Stimulated activated CD4-positive, alpha-beta T cell treated with anti-CD3 and anti-CD28 coated beads, Interleukin-4, amount 100 ng/mL, for 4 hours (primary cell): ENCODE measurements around the gene PPP2R2D.

Experiments
- DNase-seq, 2 experiments: peaks; one replicate each; pipeline ENCODE4 v3.0.0-alpha.2; 2020

The PPP2R2D gene

GRCh38 chr10:131890276-131891195 lies 10.3 kb upstream of the PPP2R2D start:
- DNase-seq, result no peak

- no peak for DNase-seq
Measured at GRCh38 chr10:131891196-131891928, 9.4 kb upstream of the PPP2R2D start.

- DNase-seq, result no peak
Measured at GRCh38 chr10:131891929-131892805, 8.6 kb upstream of the PPP2R2D start.

GRCh38 chr10:131892806-131893675 lies 7.8 kb upstream of the PPP2R2D start:
- DNase-seq, result no peak

- DNase-seq, result no peak
Measured at GRCh38 chr10:131895116-131895515, 5.7 kb upstream of the PPP2R2D start.

- peak in 1 of 2 experiments; percentile 37 for DNase-seq
Measured at GRCh38 chr10:131896403-131896802, 4.4 kb upstream of the PPP2R2D start.

GRCh38 chr10:131897297-131897899 lies 3.4 kb upstream of the PPP2R2D start:
- no peak for DNase-seq

- no peak for DNase-seq
Measured at GRCh38 chr10:131898061-131898460, 2.7 kb upstream of the PPP2R2D start.

GRCh38 chr10:131898713-131899112 lies 2.1 kb upstream of the PPP2R2D start:
- DNase-seq, result no peak

- DNase-seq, result no peak
Measured at GRCh38 chr10:131899116-131899690, 1.6 kb upstream of the PPP2R2D start.

GRCh38 chr10:131899695-131900349 lies 986 bp upstream of the PPP2R2D start:
- DNase-seq, result no peak

- peak; percentile 33 to 48 for DNase-seq
Measured at GRCh38 chr10:131901181-131901829, 497 bp downstream of the PPP2R2D start.

GRCh38 chr10:131902211-131902610 lies 1.4 kb downstream of the PPP2R2D start:
- no peak for DNase-seq

GRCh38 chr10:131902691-131903090 lies 1.9 kb downstream of the PPP2R2D start:
- no peak for DNase-seq

- no peak for DNase-seq
Measured at GRCh38 chr10:131905267-131905571, 4.4 kb downstream of the PPP2R2D start.

- DNase-seq, result no peak
Measured at GRCh38 chr10:131905603-131906268, 4.9 kb downstream of the PPP2R2D start.

GRCh38 chr10:131906269-131906639 lies 5.4 kb downstream of the PPP2R2D start:
- no peak for DNase-seq

- DNase-seq, result no peak
Measured at GRCh38 chr10:131907679-131908078, 6.9 kb downstream of the PPP2R2D start.

- DNase-seq, result no peak
Measured at GRCh38 chr10:131908151-131908550, 7.3 kb downstream of the PPP2R2D start.
